A549 treated with GW870086 at 1 μM for 4 hours (cell line): ENCODE data around the gene SLC25A2. TPM values are rescaled to one million over a fixed set of nuclear protein-coding genes. Genes with fewer than 3 reads are reported as not detected.

Source experiments
- total RNA-seq: library from RNA; stranded (reverse); fragments of 200-300 nt; extraction: Qiagen RNA extraction; gene quantifications from 5 replicates; pipeline ENCODE4 v1.2.3, GENCODE V29; 2022; ENCODE audit warnings: low read depth

SLC25A2 gene
- total RNA-seq = not detected in 5 replicates

DNA sequence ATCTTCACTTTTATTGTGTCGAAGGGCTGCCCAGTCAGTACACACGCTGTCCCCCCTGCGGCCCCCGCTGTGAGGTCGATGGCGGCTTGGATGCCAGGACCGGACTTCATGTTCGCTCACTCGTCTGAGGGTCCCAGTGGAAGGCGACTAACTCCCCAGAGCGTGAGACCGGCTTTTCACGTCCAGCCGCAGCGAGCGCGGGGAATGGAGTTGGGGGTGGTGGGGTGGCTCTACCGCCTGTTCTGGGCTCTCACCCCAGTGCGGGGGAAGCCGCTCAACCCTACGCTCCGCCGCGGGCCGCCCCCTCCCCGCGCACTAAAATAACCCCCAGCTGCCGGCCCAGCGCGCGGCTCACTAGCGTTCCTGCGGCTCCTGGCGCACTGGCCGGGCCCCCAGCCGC, at the start of gene SLC25A2:
Gene SLC25A2 (minus strand): TSS at position 294 of the 400 bp plus-strand sequence. CDS start 184 bp downstream, at position 110.

DNA sequence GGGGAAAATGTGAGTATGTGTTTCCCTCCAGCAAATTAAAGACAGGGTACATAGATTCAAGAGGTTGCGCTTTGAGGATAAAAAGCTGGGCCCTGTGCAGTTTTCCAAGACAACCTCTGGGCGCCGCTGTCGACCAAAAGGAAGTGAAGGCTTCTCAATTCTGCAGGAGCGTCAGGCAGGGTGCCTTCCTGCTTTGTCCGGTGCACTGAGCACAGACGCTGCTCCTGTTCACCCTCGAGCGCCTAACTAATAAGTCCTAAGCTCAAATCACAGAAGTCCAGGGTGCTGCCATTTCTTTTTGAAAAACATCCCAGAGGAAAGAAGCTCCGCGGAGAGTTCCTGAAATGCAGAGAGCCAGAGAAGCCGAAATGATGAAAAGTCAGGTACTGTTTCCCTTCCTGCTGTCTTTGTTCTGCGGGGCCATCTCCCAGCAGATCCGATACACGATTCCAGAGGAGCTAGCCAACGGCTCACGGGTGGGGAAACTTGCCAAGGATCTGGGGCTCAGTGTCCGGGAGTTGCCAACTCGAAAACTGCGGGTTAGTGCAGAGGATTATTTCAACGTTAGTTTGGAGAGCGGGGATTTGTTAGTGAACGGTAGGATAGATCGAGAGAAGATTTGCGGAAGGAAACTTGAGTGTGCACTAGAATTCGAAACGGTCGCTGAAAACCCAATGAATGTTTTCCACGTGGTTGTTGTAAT, 46.2 kb upstream of the SLC25A2 start, which contains the start of gene PCDHGB1:
Gene PCDHGB1 (plus strand): TSS at position 183 of the 703 bp plus-strand sequence. CDS start 162 bp downstream, at position 345.

DNA sequence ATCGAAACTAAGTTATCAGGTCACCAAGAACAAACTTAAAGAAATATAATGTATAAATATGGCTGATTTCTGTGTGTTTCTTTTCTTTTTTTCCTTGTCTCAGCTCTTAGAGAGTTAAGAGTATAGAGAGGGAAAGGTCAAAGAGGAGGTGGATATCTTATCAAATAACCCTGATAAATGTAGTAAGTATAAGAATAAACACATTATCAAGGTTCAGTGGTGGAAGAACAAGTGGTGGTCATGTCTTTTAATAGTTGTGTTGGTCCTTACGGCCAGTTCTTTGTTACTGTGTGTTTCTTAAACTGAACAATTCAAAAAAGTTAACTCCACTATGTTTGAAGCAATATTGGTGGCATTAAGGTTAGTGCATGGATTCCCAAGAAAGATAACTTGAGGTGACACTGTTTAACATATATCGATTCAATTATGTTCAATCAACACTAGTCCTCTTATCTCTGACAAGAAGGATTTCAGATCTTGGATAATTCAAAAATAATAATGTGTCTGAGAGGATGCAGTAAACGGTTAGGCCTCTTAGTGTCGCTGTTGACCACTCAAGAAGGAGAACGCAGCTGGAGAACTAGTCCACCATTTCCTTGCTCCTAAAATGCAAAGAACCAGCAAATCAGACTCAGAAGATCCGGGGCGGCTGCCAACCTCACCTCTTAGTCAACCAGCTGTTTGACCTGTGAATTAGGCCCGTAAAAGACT, 39.5 kb upstream of the SLC25A2 start, which contains the start of gene PCDHGA3:
Gene PCDHGA3 (plus strand): TSS at position 588 of the 711 bp plus-strand sequence. CDS start 205 bp downstream, outside the sequence.

DNA sequence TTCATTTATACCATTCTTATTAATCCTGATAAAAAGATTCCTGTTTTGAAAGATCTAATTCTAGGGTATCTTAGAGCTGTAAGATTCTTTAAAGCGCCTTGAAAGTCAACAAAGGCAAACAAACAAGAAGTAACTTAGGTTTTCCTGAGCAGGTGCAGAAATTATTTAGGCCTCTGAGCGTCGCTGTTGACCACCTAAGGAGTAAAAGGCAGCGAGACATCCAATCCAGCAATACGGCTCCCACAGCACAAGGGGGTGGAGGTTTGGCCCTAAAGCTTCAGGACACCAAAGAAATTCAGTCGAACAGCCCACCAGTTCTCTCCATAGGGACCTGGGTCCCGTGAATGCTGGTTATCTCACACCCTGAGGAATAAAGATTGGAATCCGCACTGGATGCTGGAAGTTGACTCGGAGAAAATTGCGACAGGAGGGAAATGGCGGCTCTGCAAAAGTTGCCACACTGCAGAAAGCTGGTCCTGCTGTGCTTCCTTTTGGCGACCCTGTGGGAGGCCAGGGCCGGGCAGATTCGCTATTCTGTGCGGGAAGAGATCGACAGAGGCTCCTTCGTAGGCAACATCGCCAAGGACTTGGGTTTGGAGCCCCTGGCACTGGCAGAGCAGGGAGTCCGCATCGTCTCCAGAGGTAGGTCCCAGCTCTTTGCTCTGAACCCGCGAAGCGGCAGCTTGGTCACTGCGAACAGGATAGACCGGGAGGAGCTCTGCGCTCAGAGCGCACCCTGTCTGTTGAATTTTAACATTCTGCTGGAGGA, 34.9 kb upstream of the SLC25A2 start, which contains the start of gene PCDHGA2:
Gene PCDHGA2 (plus strand): TSS at position 223 of the 769 bp plus-strand sequence.

DNA sequence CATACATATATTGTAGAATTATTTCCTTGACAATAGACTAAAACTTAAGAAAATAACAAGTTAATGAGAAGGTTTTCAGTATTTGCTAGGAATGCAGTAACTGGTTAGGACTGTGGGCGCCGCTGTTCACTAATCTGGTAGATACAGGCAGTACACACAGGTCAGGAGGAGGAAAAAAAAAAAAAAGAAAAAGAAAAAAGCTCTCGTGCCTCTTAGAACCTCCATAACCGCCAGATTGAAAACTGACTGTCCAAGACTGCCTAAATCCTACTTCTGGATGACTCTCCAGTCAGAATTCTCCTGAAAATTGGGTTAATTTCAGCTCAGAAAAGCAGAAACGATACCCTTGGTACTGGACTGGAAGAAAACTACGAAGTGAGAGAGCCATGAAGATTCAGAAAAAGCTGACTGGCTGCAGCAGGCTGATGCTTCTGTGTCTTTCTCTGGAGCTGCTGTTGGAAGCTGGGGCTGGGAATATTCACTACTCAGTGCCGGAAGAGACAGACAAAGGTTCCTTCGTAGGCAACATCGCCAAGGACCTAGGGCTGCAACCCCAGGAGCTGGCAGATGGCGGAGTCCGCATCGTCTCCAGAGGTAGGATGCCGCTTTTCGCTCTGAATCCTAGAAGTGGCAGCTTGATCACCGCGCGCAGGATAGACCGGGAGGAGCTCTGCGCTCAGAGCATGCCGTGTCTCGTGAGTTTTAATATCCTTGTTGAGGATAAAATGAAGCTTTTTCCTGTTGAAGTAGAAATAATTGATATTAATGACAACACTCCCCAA, 26.6 kb upstream of the SLC25A2 start, which contains the start of gene PCDHGA1:
Gene PCDHGA1 (plus strand): TSS at position 216 of the 782 bp plus-strand sequence.

DNA sequence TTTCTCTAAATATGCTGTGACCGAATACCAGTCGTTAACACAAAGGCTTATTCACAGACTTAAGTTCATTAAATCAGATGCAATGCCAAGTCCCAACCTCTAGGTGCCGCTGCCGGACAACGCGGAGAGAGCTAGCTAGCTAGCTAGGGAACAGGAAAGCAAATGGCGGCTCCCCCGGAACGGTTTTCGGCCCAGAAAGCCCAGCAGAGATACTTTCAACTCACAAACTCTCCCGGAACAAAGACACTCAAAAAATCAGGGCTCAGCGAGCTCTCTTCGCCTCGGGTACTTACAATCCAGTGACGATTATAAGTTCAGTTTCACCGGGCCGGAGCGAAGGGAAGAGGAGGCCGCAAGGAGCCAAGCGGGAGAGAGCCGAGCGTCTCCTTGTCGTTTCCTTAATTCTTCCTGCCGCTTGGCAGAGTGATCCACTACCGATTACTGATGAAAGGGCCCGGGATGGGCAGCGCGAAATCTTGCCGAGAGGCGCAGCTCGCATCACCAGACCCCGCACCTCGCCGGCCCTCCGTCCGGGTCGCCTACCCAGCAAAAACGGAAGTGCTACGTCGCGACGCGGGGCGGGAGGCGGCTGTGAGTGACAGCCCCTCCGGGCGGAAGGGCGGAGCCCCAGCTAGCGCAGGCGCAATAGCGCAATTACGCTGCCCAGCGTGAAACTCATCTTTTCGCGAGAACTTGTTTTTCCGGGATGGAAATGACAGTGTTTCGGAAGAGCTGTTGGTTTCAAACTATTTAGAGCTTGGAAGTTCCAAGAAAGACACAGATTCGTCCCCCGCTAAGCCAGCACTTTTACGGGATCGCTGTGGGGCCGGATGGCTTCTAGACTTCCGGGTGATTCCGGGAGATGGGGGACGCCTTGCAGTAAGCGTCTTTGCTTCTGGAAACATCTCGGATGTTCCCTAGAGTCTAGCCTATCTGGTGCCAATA, 16.6 kb upstream of the SLC25A2 start, which contains the start of gene TAF7:
Gene TAF7 (minus strand): TSS at position 560 of the 945 bp plus-strand sequence. CDS start 740 bp downstream, outside the sequence.

Other genes starting within 250 kb of the SLC25A2 start
- gene PCDHB2, start 209.4 kb downstream of the SLC25A2 start, total RNA-seq = 3.3 to 4.1 TPM (median 3.4 TPM) in 5 replicates
- gene PCDHB3, start 203.6 kb downstream of the SLC25A2 start, total RNA-seq = 0.05 TPM in 1 of 5 replicates, not detected in the others
- 0.03 to 0.11 TPM (median 0.08 TPM) in 3 of 5 replicates, not detected in the others for gene PCDHB4, start 182.2 kb downstream of the SLC25A2 start, total RNA-seq
- 0.94 to 1.8 TPM (median 1.5 TPM) in 5 replicates for gene PCDHB5, start 168.8 kb downstream of the SLC25A2 start, total RNA-seq
- 0.81 to 1.2 TPM (median 0.89 TPM) in 5 replicates for gene PCDHB6, start 154.0 kb downstream of the SLC25A2 start, total RNA-seq
- not detected in 5 replicates for gene PCDHB7, start 131.4 kb downstream of the SLC25A2 start, total RNA-seq
- gene PCDHB8, start 126.3 kb downstream of the SLC25A2 start, total RNA-seq = 0.24 to 0.39 TPM (median 0.32 TPM) in 5 replicates
- gene PCDHB16, start 121.7 kb downstream of the SLC25A2 start, total RNA-seq = 0.05 to 0.15 TPM (median 0.06 TPM) in 4 of 5 replicates, not detected in the other
- gene PCDHB9, start 116.9 kb downstream of the SLC25A2 start, total RNA-seq = 0.05 TPM in 1 of 5 replicates, not detected in the others
- 0.05 TPM in 2 of 5 replicates, not detected in the others for gene PCDHB10, start 111.7 kb downstream of the SLC25A2 start, total RNA-seq
- gene PCDHB11, start 104.4 kb downstream of the SLC25A2 start, total RNA-seq = 0.08 to 0.12 TPM (median 0.10 TPM) in 4 of 5 replicates, not detected in the other
- gene PCDHB12, start 95.3 kb downstream of the SLC25A2 start, total RNA-seq = not detected in 5 replicates
- 0.03 to 0.07 TPM (median 0.07 TPM) in 4 of 5 replicates, not detected in the other for gene PCDHB13, start 90.1 kb downstream of the SLC25A2 start, total RNA-seq
- gene PCDHB14, start 80.7 kb downstream of the SLC25A2 start, total RNA-seq = 0.02 to 0.13 TPM (median 0.07 TPM) in 5 replicates
- gene PCDHB15, start 58.7 kb downstream of the SLC25A2 start, total RNA-seq = 0.05 to 0.16 TPM (median 0.09 TPM) in 3 of 5 replicates, not detected in the others
- gene TAF7, start 16.7 kb upstream of the SLC25A2 start, total RNA-seq = 63.2 to 78.4 TPM (median 73.8 TPM) in 5 replicates
- gene PCDHGA1, start 26.5 kb upstream of the SLC25A2 start, total RNA-seq = 0.29 to 0.38 TPM (median 0.32 TPM) in 5 replicates
- gene PCDHGA2, start 34.7 kb upstream of the SLC25A2 start, total RNA-seq = 0.45 to 0.72 TPM (median 0.70 TPM) in 5 replicates
- gene PCDHGA3, start 39.8 kb upstream of the SLC25A2 start, total RNA-seq = not detected in 5 replicates
- gene PCDHGB1, start 46.0 kb upstream of the SLC25A2 start, total RNA-seq = 1.6 to 2.1 TPM (median 1.9 TPM) in 5 replicates
- gene PCDHGA4, start 51.0 kb upstream of the SLC25A2 start, total RNA-seq = 0.07 to 0.18 TPM (median 0.14 TPM) in 5 replicates
- 0.05 to 0.19 TPM (median 0.10 TPM) in 5 replicates for gene PCDHGB2, start 55.9 kb upstream of the SLC25A2 start, total RNA-seq
- 0.08 to 0.22 TPM (median 0.12 TPM) in 5 replicates for gene PCDHGA5, start 60.1 kb upstream of the SLC25A2 start, total RNA-seq
- gene PCDHGB3, start 66.2 kb upstream of the SLC25A2 start, total RNA-seq = 0.16 to 0.31 TPM (median 0.22 TPM) in 5 replicates
- 0.13 to 0.26 TPM (median 0.14 TPM) in 5 replicates for gene PCDHGA6, start 69.8 kb upstream of the SLC25A2 start, total RNA-seq
- 0.59 to 1.1 TPM (median 0.95 TPM) in 5 replicates for gene PCDHGA7, start 78.7 kb upstream of the SLC25A2 start, total RNA-seq
- 0.74 to 1.00 TPM (median 0.79 TPM) in 5 replicates for gene PCDHGB4, start 83.6 kb upstream of the SLC25A2 start, total RNA-seq
- 0.02 to 0.13 TPM (median 0.07 TPM) in 3 of 5 replicates, not detected in the others for gene PCDHGA8, start 88.6 kb upstream of the SLC25A2 start, total RNA-seq
- 1.9 to 2.7 TPM (median 2.3 TPM) in 5 replicates for gene PCDHGB5, start 93.9 kb upstream of the SLC25A2 start, total RNA-seq
- 0.05 to 0.10 TPM (median 0.07 TPM) in 4 of 5 replicates, not detected in the other for gene PCDHGA9, start 98.7 kb upstream of the SLC25A2 start, total RNA-seq
- gene PCDHGB6, start 104.0 kb upstream of the SLC25A2 start, total RNA-seq = 0.07 to 0.16 TPM (median 0.12 TPM) in 5 replicates
- 0.02 TPM in 1 of 5 replicates, not detected in the others for gene PCDHGA10, start 108.9 kb upstream of the SLC25A2 start, total RNA-seq
- 0.03 to 0.06 TPM in 2 of 5 replicates, not detected in the others for gene PCDHGB7, start 113.6 kb upstream of the SLC25A2 start, total RNA-seq
- 0.03 to 0.07 TPM in 2 of 5 replicates, not detected in the others for gene PCDHGA11, start 117.0 kb upstream of the SLC25A2 start, total RNA-seq
- not detected in 5 replicates for gene PCDHGA12, start 126.5 kb upstream of the SLC25A2 start, total RNA-seq
- gene PCDHGC3, start 171.9 kb upstream of the SLC25A2 start, total RNA-seq = 5.4 to 6.5 TPM (median 5.8 TPM) in 5 replicates
- not detected in 5 replicates for gene PCDHGC4, start 181.0 kb upstream of the SLC25A2 start, total RNA-seq
- 0.05 to 0.06 TPM in 2 of 5 replicates, not detected in the others for gene PCDHGC5, start 185.0 kb upstream of the SLC25A2 start, total RNA-seq